Neural progenitor cell (in vitro differentiated cells): Measurements from ENCODE around the gene HADHB. TPM values are rescaled to one million over a fixed set of nuclear protein-coding genes. Genes with fewer than 3 reads are reported as not detected.

ENCODE experiments used
- DNase-seq: peaks from one replicate; pipeline ENCODE4 v3.0.0-alpha.2; 2016; ENCODE audit warnings: low spot score
- H2AFZ ChIP-seq: fragments of 200-600 bp; sonication (generic); replicated peaks from 2 replicates; pipeline ENCODE4 v1.6.1; 2016; ENCODE audit warnings: antibody characterized with exemption
- H3F3A ChIP-seq: fragments of 200-600 bp; sonication (generic); 2 replicates; pipeline ENCODE4 v1.6.1; 2016; ENCODE audit warnings: antibody characterized with exemption, low read depth
- H3K27ac ChIP-seq: fragments of 200-600 bp; sonication (generic); 2 replicates; pipeline ENCODE4 v1.5.1; 2016; ENCODE audit warnings: mild to moderate bottlenecking
- H3K27me3 ChIP-seq: fragments of 200-600 bp; sonication (generic); 2 replicates; pipeline ENCODE4 v1.6.1; 2016; ENCODE audit warnings: mild to moderate bottlenecking, moderate library complexity
- H3K36me3 ChIP-seq: fragments of 200-600 bp; sonication (generic); 2 replicates; pipeline ENCODE4 v1.5.1; 2016
- H3K4me1 ChIP-seq: fragments of 200-600 bp; sonication (generic); 2 replicates; pipeline ENCODE4 v1.6.1; 2016; ENCODE audit warnings: mixed run types
- H3K4me2 ChIP-seq: fragments of 200-600 bp; sonication (generic); 2 replicates; pipeline ENCODE4 v1.6.1; 2016
- H3K4me3 ChIP-seq: fragments of 200-600 bp; sonication (generic); 2 replicates; pipeline ENCODE4 v1.5.1; 2016
- H3K79me2 ChIP-seq: fragments of 200-600 bp; sonication (generic); 2 replicates; pipeline ENCODE4 v1.6.1; 2016; ENCODE audit warnings: low read depth
- H3K9ac ChIP-seq: fragments of 200-600 bp; sonication (generic); 2 replicates; pipeline ENCODE4 v1.6.1; 2016
- H3K9me3 ChIP-seq: fragments of 200-600 bp; sonication (generic); 2 replicates; pipeline ENCODE4 v1.5.1; 2016; ENCODE audit warnings: low read depth
- H4K20me1 ChIP-seq: fragments of 200-600 bp; sonication (generic); 2 replicates; pipeline ENCODE4 v1.6.1; 2016; ENCODE audit warnings: low read depth
- H3K27ac Mint-ChIP-seq: 3 replicates; pipeline ENCODE4 v1.8.0; 2021; ENCODE audit warnings: mixed read lengths
- H3K27me3 Mint-ChIP-seq: 2 replicates; pipeline ENCODE4 v1.8.0; 2022; ENCODE audit warnings: low read depth, mild to moderate bottlenecking, inconsistent platforms, moderate library complexity, mixed read lengths; ENCODE audit not compliant: insufficient read depth
- H3K36me3 Mint-ChIP-seq: 3 replicates; pipeline ENCODE4 v1.8.0; 2021; ENCODE audit warnings: mixed read lengths
- H3K4me1 Mint-ChIP-seq: 3 replicates; pipeline ENCODE4 v1.8.0; 2021; ENCODE audit warnings: mixed read lengths
- H3K4me3 Mint-ChIP-seq: 3 replicates; pipeline ENCODE4 v1.8.0; 2021; ENCODE audit warnings: mild to moderate bottlenecking, moderate library complexity, mixed read lengths
- H3K9me3 Mint-ChIP-seq: 3 replicates; pipeline ENCODE4 v1.8.0; 2020; ENCODE audit warnings: mixed read lengths
- CTCF ChIP-seq: fragments of 200-600 bp; sonication (generic); IDR thresholded peaks from 2 replicates; pipeline ENCODE4 v1.5.1; 2017; ENCODE audit warnings: antibody characterized with exemption, mild to moderate bottlenecking
- EZH2 ChIP-seq: fragments of 200-600 bp; sonication (generic); IDR thresholded peaks from 2 replicates; pipeline ENCODE4 v1.6.1; 2017; ENCODE audit warnings: antibody characterized with exemption, mild to moderate bottlenecking, moderate library complexity
- EZH2phosphoT487 ChIP-seq: fragments of 200-600 bp; sonication (generic); IDR thresholded peaks from 2 replicates; pipeline ENCODE4 v1.6.1; 2017; ENCODE audit warnings: antibody characterized with exemption
- total RNA-seq: library from RNA; depleted of rRNA; stranded (reverse); fragments of >200 nt; gene quantifications from 2 replicates; pipeline ENCODE4 v1.2.3, GENCODE V29; 2015; ENCODE audit warnings: low replicate concordance

Gene HADHB
- total RNA-seq, 1 donor from 2014 or later = 40.6 TPM

GRCh38 chr2:26336719-26337118 is 92.0 kb downstream of the HADHB start:
- H3K27me3 Mint-ChIP-seq = peaks cover 2% of the 10 kb centered on the region
- Histone ChIP-seq H3K9me3 (no peaks in the 10 kb centered on the region), H3F3A (peaks cover 17% of the 10 kb centered on the region), H3K4me1 (peaks cover 18% of the 10 kb centered on the region), H4K20me1 (no peaks in the 10 kb centered on the region), H3K79me2 (no peaks in the 10 kb centered on the region), H3K9ac (no peak overlapping the region), H3K27me3 (no peaks in the 10 kb centered on the region), H3K36me3 (no peaks in the 10 kb centered on the region), H3K27ac (no peak overlapping the region), H2AFZ (no peak overlapping the region), H3K4me2 (no peak overlapping the region), H3K4me3 (no peak overlapping the region)
- no peaks in the 10 kb centered on the region for H3K9me3 Mint-ChIP-seq
- no peaks in the 10 kb centered on the region for H3K36me3 Mint-ChIP-seq
- DNase-seq = no peak
- no peak overlapping the region for H3K27ac Mint-ChIP-seq
- no peak overlapping the region for H3K4me3 Mint-ChIP-seq
- peaks cover 10% of the 10 kb centered on the region for H3K4me1 Mint-ChIP-seq
- no peak for TF ChIP-seq EZH2phosphoT487

GRCh38 chr2:26337298-26337697 is 92.6 kb downstream of the HADHB start:
- no peaks in the 10 kb centered on the region for H3K9me3 ChIP-seq
- no peaks in the 10 kb centered on the region for H3K79me2 ChIP-seq
- no peak overlapping the region for H3K27ac Mint-ChIP-seq
- no peak overlapping the region for H3K27ac ChIP-seq
- no peak for DNase-seq
- H3K9me3 Mint-ChIP-seq = no peaks in the 10 kb centered on the region
- H3K4me3 ChIP-seq = no peak overlapping the region
- peaks cover 17% of the 10 kb centered on the region for H3F3A ChIP-seq
- no peak overlapping the region for H3K4me2 ChIP-seq
- no peaks in the 10 kb centered on the region for H4K20me1 ChIP-seq
- H3K4me1 ChIP-seq = peaks cover 18% of the 10 kb centered on the region
- TF ChIP-seq EZH2 (no peak), EZH2phosphoT487 (no peak), CTCF (no peak)
- no peak overlapping the region for H3K9ac ChIP-seq
- H3K36me3 ChIP-seq = no peaks in the 10 kb centered on the region
- H3K27me3 ChIP-seq = no peaks in the 10 kb centered on the region
- H3K4me1 Mint-ChIP-seq = peaks cover 10% of the 10 kb centered on the region
- peaks cover 2% of the 10 kb centered on the region for H3K27me3 Mint-ChIP-seq
- no peak overlapping the region for H2AFZ ChIP-seq
- no peak overlapping the region for H3K4me3 Mint-ChIP-seq
- H3K36me3 Mint-ChIP-seq = no peaks in the 10 kb centered on the region

Other genes with a start within 250 kb of the HADHB start
- 123 and 238 TPM in 2 replicates for gene RAB10, start 210.9 kb upstream of the HADHB start, total RNA-seq
- gene GAREM2, start 71.9 kb upstream of the HADHB start, total RNA-seq = 15.1 and 20.0 TPM in 2 replicates
- gene HADHA, start 307 bp upstream of the HADHB start, total RNA-seq = 98.9 and 120 TPM in 2 replicates
- gene SELENOI, start 101.2 kb downstream of the HADHB start, total RNA-seq = 32.1 and 51.8 TPM in 2 replicates
- 0.04 and 0.06 TPM in 2 replicates for gene ADGRF3, start 101.8 kb downstream of the HADHB start, total RNA-seq
- 0.56 TPM in 1 of 2 replicates, not detected in the other for gene DRC1, start 157.0 kb downstream of the HADHB start, total RNA-seq
- 0.36 and 0.84 TPM in 2 replicates for gene OTOF, start 233.2 kb downstream of the HADHB start, total RNA-seq